K562 (cell line): ENCODE data around the gene PLS1. TPM values are rescaled to one million over a fixed set of nuclear protein-coding genes. Genes with fewer than 3 reads are reported as not detected.

Experiments
- PCBP2 ChIP-seq: fragments of 200-400 bp; formaldehyde crosslinking; IDR thresholded peaks from 2 replicates; pipeline ENCODE4 v1.6.1; 2018; ENCODE audit warnings: low read length, low read depth, mild to moderate bottlenecking, moderate library complexity; ENCODE audit not compliant: poor library complexity, severe bottlenecking
- SAFB2 ChIP-seq: fragments of 200-400 bp; formaldehyde crosslinking; IDR thresholded peaks from 2 replicates; pipeline ENCODE4 v1.6.1; 2018; ENCODE audit warnings: borderline replicate concordance, low read length, low read depth, moderate library complexity; ENCODE audit not compliant: severe bottlenecking
- SRSF1 ChIP-seq: fragments of 200-400 bp; formaldehyde crosslinking; IDR thresholded peaks from 2 replicates; pipeline ENCODE4 v1.6.1; 2017; ENCODE audit warnings: mild to moderate bottlenecking, low read depth, low read length, moderate library complexity
- TAF9B ChIP-seq: fragments of 450-650 bp; IDR thresholded peaks from 2 replicates; pipeline ENCODE4 v1.6.1; 2018; ENCODE audit warnings: mild to moderate bottlenecking; ENCODE audit not compliant: partially characterized antibody
- TCF3 ChIP-seq: sonication (generic); formaldehyde crosslinking; IDR thresholded peaks from 2 replicates; pipeline ENCODE4 v1.4.0; 2020; ENCODE audit warnings: mild to moderate bottlenecking, missing genetic modification reagents
- TEAD4 ChIP-seq, 2 experiments: sonication (generic) in 1 of 2; formaldehyde crosslinking in 1 of 2; IDR thresholded peaks; 2 replicates each; pipeline versions ENCODE4 v1.6.1 to v1.8.0; 2012 to 2022; ENCODE audit warnings: borderline replicate concordance in 1 of 2, inconsistent platforms in 1 of 2, low read length in 1 of 2, mild to moderate bottlenecking in 1 of 2, missing genetic modification reagents in 1 of 2
- ZNF347 ChIP-seq: fragments of 450-650 bp; formaldehyde crosslinking; IDR thresholded peaks from 2 replicates; pipeline ENCODE4 v1.4.0; 2020; ENCODE audit warnings: low read depth, mild to moderate bottlenecking, moderate library complexity
- ZSCAN32 ChIP-seq: fragments of 450-650 bp; formaldehyde crosslinking; IDR thresholded peaks from 2 replicates; pipeline ENCODE4 v1.4.0; 2020; ENCODE audit warnings: mild to moderate bottlenecking, moderate library complexity
- polyA plus RNA-seq, 8 experiments: library from polyadenylated mRNA; depleted of rRNA in 4 of 8; stranded (reverse) in 5 of 8; unstranded in 3 of 8; fragments of >200 nt; fragmentation: Nextera tagmentation in 2 of 8; fragmentation: Illumina TruSeq in 1 of 8; extraction: Ambion mirVana in 2 of 8; extraction: Trizol in 1 of 8; gene quantifications; 2 replicates each; pipeline versions ENCODE4 v1.2.1 to v1.2.3, GENCODE V29; 2011 to 2014; ENCODE audit warnings: inconsistent platforms in 1 of 8, missing spikeins in 1 of 8
- total RNA-seq, 7 experiments: library from RNA; depleted of rRNA in 6 of 7; stranded (reverse); fragments of >200 nt in 6 of 7; fragmentation: Illumina TruSeq in 2 of 7; extraction: Trizol in 2 of 7; gene quantifications; 2 replicates each; pipeline versions ENCODE4 v1.2.1 to v1.2.3, GENCODE V29; 2011 to 2021; ENCODE audit warnings: low replicate concordance in 1 of 7
- TF ChIP-seq, protein P1 (sequence below), 2 experiments: IDR thresholded peaks; 2 replicates each; pipeline ENCODE4 v1.6.1; 2011; ENCODE audit warnings: borderline replicate concordance in 1 of 2, control low read depth in 1 of 2, low read depth in 1 of 2, low read length in 1 of 2, mild to moderate bottlenecking in 1 of 2, mixed read lengths in 1 of 2, moderate library complexity in 1 of 2; ENCODE audit not compliant: insufficient read depth in 1 of 2, insufficient read length in 1 of 2, poor library complexity in 1 of 2, severe bottlenecking in 1 of 2; ENCODE audit errors: extremely low read depth in 1 of 2
- TF ChIP-seq, protein P2 (sequence below): sonication (generic); IDR thresholded peaks from 2 replicates; pipeline ENCODE4 v1.6.1; 2016
- TF ChIP-seq, protein P3 (sequence below): fragments of 250-450 bp; sonication (Bioruptor Pico); IDR thresholded peaks from 2 replicates; pipeline ENCODE4 v1.8.0; 2022; ENCODE audit warnings: inconsistent platforms
- TF ChIP-seq, protein P4 (sequence below): sonication (generic); formaldehyde crosslinking; IDR thresholded peaks from 2 replicates; pipeline ENCODE4 v1.4.0; 2020; ENCODE audit warnings: mild to moderate bottlenecking, missing genetic modification reagents
- TF ChIP-seq, protein P5 (sequence below): fragments of 450-650 bp; IDR thresholded peaks from 2 replicates; pipeline ENCODE4 v1.6.1; 2017; ENCODE audit warnings: mild to moderate bottlenecking, moderate library complexity
- TF ChIP-seq, protein P6 (sequence below), 2 experiments: IDR thresholded peaks; 2 replicates each; pipeline ENCODE4 v1.6.1; 2012; ENCODE audit warnings: improper control_type of control experiment in 2 of 2, low read depth in 2 of 2, low read length in 2 of 2, borderline replicate concordance in 1 of 2

PLS1 gene
- total and polyA plus RNA-seq, 9 of the 15 experiments (the other 6 are each of a cell fraction or from before 2014, with no cell fraction given): 6.1 to 21.3 (median 13.0) TPM

DNA sequence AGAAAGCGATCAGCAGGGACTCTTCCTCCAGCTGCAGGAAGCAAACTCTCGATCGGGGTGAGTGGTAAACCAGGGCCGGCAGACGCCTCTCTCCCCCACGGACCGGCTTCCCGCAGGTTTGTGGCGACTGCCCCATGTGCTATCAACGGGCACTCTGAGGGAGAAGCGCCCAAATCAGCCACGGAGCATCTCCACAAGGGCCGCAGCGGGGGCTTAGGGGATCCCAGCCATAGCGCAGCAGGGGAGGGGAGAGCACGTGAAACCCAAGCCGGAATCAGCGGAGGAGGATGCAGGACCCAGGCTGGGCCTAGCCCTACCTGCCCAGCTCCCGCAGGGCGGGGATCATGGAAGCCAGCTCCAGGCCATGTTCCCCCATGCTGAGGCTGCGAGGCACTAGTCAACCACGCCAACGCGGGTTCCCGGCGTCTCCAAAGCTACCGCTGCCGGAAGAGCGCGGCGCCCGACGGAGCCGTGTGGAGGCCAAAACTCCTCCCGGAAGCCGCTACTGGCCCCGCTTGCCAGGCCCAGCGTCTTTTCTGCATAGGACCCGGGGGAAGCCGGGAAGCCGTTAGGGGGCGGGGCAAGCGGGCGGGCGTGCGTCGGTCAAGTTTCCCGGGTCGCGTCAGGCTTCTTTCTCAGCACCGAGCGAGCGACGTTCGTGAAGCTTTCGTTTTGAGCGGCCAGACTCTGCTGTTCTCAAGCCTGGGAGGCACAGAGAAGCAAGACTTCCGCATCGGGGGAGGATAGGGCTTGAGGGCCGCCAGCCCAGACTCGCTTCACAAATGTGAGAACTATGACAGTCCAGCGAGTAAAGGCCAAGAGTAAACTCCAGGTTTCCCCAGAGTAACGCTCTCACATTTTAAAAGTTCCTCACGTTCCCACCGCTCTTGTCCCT is 17.6 kb upstream of the PLS1 start, which contains the start of gene ATR (continued):
- TF ChIP-seq, protein P1, sequence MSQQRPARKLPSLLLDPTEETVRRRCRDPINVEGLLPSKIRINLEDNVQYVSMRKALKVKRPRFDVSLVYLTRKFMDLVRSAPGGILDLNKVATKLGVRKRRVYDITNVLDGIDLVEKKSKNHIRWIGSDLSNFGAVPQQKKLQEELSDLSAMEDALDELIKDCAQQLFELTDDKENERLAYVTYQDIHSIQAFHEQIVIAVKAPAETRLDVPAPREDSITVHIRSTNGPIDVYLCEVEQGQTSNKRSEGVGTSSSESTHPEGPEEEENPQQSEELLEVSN (IDR thresholded peaks at IDR 0.05; ENCODE audit: borderline replicate concordance in 1 of 2, extremely low read depth in 1 of 2, insufficient read depth in 1 of 2, insufficient read length in 1 of 2, low read depth in 1 of 2, low read length in 1 of 2, poor library complexity in 1 of 2, severe bottlenecking in 1 of 2): peak; percentile 82 to 90
- TF ChIP-seq TCF3: no peak
- TF ChIP-seq, protein P2, sequence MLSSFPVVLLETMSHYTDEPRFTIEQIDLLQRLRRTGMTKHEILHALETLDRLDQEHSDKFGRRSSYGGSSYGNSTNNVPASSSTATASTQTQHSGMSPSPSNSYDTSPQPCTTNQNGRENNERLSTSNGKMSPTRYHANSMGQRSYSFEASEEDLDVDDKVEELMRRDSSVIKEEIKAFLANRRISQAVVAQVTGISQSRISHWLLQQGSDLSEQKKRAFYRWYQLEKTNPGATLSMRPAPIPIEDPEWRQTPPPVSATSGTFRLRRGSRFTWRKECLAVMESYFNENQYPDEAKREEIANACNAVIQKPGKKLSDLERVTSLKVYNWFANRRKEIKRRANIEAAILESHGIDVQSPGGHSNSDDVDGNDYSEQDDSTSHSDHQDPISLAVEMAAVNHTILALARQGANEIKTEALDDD: no peak; the same call in 1 of the 2 replicates
- TF ChIP-seq ZSCAN32 (CRISPR knock-in tag): no peak
- peak; percentile 80 for TF ChIP-seq TAF9B
- TF ChIP-seq, protein P3, sequence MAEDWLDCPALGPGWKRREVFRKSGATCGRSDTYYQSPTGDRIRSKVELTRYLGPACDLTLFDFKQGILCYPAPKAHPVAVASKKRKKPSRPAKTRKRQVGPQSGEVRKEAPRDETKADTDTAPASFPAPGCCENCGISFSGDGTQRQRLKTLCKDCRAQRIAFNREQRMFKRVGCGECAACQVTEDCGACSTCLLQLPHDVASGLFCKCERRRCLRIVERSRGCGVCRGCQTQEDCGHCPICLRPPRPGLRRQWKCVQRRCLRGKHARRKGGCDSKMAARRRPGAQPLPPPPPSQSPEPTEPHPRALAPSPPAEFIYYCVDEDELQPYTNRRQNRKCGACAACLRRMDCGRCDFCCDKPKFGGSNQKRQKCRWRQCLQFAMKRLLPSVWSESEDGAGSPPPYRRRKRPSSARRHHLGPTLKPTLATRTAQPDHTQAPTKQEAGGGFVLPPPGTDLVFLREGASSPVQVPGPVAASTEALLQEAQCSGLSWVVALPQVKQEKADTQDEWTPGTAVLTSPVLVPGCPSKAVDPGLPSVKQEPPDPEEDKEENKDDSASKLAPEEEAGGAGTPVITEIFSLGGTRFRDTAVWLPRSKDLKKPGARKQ (CRISPR knock-in tag): no peak
- no peak for TF ChIP-seq TEAD4 (IDR thresholded peaks at IDR 0.05; ENCODE audit: low read length)
- TF ChIP-seq TEAD4 (CRISPR knock-in tag; IDR thresholded peaks at IDR 0.05; ENCODE audit: borderline replicate concordance): no peak
- no peak for TF ChIP-seq SAFB2
- TF ChIP-seq, protein P4, sequence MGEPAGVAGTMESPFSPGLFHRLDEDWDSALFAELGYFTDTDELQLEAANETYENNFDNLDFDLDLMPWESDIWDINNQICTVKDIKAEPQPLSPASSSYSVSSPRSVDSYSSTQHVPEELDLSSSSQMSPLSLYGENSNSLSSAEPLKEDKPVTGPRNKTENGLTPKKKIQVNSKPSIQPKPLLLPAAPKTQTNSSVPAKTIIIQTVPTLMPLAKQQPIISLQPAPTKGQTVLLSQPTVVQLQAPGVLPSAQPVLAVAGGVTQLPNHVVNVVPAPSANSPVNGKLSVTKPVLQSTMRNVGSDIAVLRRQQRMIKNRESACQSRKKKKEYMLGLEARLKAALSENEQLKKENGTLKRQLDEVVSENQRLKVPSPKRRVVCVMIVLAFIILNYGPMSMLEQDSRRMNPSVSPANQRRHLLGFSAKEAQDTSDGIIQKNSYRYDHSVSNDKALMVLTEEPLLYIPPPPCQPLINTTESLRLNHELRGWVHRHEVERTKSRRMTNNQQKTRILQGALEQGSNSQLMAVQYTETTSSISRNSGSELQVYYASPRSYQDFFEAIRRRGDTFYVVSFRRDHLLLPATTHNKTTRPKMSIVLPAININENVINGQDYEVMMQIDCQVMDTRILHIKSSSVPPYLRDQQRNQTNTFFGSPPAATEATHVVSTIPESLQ (CRISPR knock-in tag): 0 out of 2 replicates have a peak, but pooled peaks have one; percentile 66
- peak; percentile 74; the same call in 1 of the 2 replicates for TF ChIP-seq SRSF1
- TF ChIP-seq PCBP2: no peak
- TF ChIP-seq, protein P5, sequence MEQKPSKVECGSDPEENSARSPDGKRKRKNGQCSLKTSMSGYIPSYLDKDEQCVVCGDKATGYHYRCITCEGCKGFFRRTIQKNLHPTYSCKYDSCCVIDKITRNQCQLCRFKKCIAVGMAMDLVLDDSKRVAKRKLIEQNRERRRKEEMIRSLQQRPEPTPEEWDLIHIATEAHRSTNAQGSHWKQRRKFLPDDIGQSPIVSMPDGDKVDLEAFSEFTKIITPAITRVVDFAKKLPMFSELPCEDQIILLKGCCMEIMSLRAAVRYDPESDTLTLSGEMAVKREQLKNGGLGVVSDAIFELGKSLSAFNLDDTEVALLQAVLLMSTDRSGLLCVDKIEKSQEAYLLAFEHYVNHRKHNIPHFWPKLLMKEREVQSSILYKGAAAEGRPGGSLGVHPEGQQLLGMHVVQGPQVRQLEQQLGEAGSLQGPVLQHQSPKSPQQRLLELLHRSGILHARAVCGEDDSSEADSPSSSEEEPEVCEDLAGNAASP: no peak
- TF ChIP-seq, protein P6, sequence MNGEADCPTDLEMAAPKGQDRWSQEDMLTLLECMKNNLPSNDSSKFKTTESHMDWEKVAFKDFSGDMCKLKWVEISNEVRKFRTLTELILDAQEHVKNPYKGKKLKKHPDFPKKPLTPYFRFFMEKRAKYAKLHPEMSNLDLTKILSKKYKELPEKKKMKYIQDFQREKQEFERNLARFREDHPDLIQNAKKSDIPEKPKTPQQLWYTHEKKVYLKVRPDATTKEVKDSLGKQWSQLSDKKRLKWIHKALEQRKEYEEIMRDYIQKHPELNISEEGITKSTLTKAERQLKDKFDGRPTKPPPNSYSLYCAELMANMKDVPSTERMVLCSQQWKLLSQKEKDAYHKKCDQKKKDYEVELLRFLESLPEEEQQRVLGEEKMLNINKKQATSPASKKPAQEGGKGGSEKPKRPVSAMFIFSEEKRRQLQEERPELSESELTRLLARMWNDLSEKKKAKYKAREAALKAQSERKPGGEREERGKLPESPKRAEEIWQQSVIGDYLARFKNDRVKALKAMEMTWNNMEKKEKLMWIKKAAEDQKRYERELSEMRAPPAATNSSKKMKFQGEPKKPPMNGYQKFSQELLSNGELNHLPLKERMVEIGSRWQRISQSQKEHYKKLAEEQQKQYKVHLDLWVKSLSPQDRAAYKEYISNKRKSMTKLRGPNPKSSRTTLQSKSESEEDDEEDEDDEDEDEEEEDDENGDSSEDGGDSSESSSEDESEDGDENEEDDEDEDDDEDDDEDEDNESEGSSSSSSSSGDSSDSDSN (IDR thresholded peaks at IDR 0.05; ENCODE audit: borderline replicate concordance in 1 of 2, low read depth in 2 of 2, low read length in 2 of 2): peak in 1 of 2 experiments; percentile 92; a peak in 2 of 4 replicates
- no peak for TF ChIP-seq ZNF347
